NCI-H2171 (cell line): ENCODE data around the gene NSD1.
"Not testable (repeated sequence)": the region's sequence is repeated elsewhere in the genome, so short reads cannot be mapped to it uniquely, and the experiment has no call there.

Source experiments
- DNase-seq: peaks from one replicate; lab custom pipeline; 2025; lab: John Stamatoyannopoulos, UW

NSD1 gene

DNA sequence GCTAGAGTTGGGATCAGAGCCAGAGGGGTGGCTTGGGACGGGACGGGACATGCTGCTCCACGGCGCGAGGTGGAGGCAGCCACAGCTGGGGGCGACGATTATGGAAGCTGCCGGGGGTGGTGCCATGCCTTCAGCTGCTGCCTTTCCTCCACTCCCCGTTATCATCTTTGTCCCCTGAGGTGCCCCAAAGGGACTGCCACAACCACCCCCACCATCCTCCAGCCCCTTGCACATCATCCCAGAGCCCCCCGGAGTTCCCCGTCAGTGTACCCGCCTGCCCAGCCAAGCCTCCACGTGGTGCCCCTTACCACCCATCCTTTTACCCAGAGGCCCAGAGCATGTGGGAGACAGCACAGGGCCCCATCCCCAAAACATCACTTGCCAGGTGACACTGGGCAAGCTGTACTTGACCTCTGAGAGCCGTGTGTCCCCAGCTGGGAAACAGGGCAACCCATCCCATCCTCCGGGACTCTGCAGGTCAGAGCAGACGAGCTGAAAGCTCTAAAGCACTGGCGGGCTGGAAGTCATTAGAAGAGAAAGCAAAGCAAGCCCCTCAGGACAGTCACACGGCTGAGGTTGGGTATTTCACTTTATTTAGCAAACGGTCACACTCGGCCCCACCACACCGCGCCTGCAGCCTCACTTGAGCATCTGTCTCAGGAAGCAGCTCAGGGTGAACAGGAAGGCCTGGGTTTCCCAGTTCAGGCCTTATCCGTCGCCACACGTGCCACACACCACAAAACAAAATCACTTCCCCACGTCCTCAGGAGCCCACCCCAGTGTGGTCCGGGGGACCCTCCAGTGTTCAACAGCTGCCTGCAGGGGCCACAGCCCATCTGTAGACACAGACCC is 197.6 kb downstream of the NSD1 start:
- DNase-seq, result no peak

DNA sequence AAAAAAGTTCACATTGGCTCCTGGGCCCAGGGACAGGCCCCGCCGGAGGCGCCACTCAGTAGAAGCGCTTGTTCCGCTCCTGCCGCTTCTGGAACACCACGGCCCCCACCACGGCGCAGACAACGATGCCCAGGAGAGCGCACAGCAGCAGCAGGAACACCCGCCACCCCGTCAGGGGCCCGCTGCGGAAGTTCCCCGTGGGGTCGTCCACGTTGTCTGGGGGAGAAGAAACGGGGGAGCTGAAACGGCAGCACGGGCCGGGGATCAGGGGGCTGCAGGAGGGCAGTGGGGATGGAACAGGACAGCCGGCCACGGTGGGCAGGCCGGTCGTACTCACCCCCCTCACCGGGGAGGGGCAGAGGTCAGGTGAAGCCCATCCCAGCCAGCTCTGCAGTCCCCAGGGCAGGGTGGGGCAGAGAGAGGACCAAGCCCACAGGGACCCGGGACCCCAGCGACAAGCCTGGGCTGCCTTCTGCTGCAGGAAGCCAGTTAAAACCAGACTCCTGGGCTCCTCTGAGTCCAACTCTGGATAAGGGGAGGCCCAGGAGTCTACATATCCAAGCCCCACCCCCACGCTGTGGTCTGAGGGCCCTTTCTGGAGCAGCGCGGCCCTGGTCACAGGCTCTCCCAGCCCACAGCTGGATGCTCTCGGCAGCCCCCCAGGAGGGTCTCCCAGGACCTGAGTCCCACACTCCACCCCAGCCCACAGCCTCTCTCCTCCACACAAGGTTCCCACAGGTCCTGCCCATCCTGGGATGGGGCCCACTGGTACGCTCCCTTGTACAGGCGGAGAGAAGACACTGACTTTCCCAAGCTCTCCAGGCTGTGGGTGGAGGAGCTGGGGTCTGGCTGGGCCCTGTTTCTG is 198.7 kb downstream of the NSD1 start:
- no peak for DNase-seq

DNA sequence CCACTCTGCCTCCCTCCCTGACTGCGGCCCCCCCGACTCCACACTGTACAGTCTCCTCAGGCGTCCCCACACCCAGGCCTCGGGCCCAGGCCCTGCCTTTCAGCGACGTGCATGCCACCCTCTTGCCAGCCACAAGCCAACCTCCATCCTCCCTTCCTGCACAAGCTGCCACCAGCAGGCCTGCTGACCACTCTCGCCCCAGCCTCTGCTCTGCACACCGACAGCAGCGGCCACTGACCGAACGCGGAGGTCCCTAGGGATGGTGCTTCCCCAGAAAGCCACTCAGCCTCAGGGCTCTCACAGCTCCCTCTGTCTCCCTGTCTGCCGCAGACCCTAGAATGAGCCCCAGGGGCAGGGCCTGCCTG is 199.3 kb downstream of the NSD1 start:
- no peak for DNase-seq

DNA sequence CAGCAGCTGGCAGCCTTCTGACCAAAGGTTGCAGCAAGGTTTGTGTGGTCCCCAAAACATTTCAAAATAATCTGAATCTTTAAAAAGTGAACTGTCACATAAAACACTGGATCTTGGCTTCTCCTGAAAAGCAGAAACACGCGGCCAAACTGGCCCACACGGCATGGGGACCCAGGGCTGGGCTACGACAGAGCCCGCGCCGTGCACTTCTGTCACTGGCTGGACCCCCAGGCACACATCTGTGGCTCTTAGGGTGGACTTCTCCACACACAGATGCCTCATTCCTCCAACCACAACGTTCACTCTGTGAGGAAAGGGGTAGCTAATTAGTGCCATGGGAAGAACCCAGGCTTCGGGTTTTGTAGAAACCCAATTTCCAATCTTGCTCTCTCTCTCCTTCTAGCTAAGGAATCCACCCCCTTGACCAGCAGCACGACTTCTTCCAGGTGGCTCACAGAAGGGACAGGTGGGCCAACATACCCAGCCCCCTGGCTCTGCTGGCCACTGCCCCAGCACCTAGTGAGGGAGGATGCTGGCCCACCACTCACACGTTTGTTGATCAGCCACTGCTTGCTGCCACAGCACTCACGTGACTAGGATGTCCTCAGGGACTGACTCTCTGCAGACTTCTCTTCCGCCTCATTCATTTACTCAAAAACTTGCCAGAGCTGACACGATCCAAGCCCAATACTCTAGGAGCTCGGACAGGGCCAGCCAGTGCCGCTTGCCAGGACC is 200.0 kb downstream of the NSD1 start:
- DNase-seq, result no peak

DNA sequence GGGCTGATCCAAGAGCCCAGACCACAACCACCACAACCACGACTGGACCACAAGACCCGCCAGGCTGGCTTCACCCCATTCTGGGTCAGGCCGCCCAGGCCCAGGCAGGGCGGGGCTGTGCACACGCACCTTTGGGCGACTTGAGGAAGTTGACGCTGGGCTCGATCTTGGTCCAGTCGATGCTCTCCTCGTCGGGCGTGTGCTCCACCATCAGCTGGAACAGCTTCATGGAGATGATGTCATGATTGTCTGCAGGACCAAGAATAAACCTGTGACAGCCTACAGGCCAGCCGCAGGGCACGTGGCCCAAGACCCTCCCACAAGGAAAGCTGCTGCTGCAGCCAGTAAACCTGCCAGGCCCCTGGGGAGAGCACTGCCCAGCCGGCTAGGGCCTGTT is 200.6 kb downstream of the NSD1 start:
- DNase-seq, result no peak

DNA sequence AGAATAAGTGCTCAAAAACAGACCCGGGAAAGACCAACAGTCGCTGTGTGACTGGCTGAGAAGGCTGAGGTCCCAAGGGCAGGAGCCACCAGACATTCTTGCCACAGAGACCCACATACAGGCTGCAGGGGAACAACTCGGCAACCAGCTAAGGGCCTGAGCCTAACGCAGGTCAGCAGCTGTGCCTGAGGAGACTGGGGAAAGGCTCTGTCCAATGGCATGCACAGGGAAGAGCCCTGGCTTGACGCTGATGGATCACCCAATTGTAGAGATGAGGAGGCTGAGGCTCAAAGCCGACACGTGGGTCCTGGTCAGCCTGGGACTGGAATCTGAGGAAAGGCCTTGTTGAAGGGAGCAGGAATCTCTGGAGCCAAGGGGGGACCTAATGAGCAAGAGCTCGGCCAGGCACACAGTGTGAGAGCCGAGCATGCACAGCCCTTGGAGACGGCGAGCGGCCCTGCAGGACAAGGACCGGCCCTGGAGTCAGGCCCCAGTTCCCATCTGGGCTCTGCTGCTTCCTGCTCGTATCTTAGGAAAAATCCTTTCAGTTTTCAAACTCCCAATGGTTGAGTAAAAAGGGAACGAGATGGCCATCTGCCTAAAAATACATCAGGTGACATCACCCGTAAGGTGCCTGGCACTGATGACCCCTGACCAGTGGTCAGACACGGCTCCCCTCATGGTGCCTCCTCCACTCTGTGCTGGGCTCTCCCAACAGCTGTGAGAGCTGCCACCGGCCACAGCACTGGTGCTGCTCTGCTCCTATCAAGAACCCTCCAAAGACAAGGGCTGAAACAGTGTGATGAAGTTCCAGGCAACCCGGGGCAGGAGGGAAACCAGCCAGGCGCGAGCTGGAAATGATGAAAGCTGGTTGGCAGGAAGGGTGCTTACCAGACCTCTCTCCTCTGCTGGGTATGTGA is 201.5 kb downstream of the NSD1 start:
- DNase-seq, result no peak

DNA sequence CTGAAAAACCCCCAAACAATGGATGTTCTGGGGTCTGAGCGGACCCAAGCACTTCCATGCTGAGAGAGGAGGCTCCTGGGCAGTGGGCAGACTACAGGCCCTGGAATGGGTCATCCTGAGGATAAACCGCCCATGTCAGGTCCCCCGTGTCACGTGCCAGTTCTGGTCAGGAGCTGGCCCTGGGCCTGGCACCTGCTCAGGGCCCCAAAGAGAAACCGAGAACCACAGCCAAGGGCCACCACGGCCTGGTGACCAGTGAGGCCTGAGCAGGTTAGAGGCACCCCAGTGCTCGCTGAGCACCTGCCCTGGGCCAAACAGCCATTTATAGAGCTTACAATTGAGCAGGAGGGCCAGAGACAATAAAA is 202.1 kb downstream of the NSD1 start:
- DNase-seq, result no peak

DNA sequence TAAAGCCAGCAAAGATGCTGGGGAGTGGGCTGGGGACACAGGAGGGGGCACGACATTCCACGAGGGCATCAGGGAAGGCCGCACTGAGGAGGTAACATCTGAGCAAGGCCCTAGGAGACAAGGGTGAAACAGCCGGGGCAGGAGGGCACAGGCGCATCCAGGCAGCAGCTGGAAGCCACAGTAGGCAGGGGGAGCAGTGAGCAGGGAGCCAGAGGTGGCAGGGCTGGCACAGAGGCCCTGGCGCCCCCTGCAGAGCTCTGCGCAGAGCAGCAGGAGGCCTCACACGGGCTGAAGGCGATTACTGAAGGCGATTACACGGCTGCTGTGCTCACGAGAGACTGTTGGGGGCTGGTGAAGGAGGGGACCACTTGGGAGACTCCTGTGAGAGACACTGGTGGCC is 202.5 kb downstream of the NSD1 start:
- no peak for DNase-seq

DNA sequence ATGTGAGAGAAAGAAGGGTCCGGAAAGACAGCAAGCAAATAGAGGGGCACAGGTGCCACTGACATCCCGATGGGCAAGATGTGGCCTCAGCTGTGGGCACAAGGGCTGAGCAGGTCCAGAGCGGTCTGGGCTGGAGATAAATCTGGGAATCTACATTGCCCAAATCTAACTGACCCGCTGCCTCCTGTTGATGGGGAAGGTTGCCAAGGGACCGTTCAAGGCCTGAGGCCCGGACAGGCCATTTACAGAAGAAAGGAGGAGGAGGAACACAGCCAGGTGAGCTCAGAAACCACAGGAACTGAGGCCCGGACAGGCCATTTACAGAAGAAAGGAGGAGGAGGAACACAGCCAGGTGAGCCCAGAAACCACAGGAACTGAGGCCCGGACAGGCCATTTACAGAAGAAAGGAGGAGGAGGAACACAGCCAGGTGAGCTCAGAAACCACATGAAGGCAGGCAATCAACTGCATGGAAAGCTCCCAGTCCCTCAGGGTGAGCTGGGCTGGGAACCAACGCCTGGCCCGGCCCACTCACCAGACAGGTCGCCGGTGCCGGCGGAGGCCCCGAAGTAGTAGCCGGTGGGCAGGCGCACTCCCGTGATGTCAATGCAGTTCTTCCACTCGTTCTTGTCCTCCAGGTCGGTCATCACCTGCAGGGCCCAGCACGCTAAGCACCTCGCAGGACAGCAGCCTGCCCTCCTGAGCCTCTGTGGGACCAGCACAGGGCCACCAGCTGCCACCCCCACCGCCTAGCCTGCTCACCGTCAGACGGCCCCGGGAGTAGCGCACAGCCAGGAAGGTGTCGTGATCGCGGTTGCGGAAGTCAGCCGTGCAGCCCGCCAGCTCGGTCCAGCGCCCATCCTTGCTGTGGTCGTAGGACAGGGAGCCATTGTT is 203.3 kb downstream of the NSD1 start:
- DNase-seq, result no peak

DNA sequence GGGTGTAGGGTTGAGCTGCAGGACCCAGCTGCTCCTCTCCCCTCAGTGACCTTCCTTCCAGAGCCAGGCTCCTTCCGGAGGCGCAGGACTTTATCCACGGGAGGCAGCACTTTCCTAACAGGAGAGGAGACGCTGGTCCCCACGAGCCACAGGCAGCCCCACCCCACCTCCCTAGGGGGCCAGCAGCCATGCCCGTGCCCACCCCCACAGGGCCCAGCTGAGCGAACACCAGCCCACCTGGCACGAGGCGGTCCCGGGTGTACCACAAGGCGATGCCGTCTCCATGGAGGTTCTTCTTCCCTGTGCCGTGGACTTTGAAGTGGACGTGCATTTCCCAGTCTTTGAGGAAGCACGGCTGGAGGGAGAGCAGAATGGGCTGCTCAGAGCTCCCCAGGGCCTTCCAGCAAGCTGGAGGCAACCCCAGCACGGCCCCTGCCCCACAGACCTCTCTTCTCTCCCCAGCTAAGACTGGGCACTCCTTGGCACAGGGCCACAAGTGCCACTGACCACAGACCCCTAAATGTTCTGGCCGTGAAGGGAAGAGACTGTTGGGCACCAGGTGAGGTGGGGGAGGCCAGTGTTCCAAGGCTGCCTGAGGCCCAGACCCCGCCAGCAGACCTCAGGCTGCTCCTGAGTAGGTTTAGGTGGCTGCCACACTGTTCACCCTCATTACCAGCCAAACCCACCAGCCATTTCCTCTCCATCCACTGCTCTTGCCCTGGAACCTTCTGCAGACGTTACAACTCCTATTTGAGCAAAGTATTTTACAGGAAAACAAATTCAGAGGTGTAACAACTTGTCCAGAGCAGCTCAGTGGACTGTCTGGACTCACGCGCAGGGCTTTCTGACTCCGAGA is 204.9 kb downstream of the NSD1 start:
- DNase-seq, result no peak

DNA sequence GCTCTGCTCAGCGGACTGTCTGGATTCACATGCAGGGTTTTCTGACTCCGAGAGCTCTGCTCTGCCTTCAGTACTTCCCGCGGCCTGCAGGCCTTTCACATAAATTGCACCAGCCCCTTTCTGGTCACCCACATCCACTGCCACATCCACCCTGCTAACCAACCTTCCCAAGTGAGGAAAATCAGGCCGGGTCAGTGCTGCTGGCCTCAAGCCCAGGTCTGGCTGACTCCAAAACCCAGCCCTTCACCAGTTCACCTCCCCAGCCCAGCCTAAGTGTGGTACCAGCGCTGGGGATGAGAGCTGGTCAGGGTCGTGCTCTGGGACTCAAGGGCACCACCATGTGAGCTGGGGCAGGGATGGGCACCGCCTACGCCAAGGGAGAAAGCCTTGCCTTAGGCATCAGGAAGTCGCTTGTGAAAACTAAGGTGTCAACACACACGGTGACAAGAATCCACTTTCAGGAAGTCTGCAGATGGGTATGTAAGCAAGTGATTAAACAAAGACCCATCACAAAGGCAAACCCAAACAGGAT is 205.6 kb downstream of the NSD1 start:
- DNase-seq, result no peak

DNA sequence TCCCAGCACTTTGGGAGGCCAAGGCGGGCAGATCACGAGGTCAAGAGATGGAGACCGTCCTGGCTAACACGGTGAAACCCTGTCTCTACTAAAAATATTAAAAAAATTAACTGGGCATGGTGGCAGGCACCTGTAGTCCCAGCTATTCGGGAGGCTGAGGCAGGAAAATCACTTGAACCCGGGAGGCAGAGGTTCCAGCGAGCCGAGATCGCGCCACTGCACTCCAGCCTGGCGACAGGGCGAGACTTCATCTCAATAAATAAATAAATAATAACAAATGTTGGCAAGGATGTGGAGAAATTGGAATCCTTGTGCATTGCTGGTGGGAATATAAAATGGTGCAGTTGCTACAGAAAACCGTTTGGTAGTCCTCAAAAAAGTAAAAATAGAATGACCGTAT is 209.4 kb downstream of the NSD1 start:
- DNase-seq, result not testable (repeated sequence)

DNA sequence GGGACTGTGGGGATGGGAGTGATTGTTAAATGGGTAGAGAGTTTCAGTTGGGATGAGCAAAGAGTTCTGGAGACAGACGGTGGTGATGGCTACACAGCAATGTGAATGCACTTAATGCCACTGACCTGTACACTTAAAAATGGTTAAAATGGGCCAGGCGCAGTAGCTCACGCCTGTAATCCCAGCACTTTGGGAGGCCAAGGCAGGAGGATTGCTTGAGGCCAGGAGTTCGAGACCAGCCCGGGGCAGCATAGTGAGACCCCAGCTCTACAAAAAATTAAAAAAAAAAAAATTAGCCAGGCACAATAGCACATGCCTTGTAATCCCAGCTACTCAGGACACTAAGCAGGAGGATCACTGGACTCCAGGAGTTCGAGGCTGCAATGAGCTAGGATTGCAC is 210.2 kb downstream of the NSD1 start:
- no peak for DNase-seq

DNA sequence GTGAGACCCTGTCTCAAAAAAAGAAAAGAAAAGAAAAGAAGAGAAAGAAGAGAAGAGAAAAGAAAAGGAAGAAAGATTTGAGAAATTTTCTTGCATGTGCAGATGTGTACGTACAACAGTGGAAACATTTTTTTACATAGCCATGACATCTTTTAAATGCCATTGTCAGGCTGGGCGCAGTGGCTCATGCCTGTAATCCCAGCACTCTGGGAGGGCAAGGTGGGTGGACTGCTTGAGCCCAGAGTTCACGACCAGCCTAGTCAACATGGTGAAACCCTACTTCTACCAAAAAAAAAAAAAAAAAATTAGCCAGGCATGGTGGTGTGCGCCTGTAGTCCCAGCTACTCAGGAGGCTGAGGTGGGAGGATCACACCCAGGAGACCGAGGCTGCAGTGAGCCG is 211.3 kb downstream of the NSD1 start:
- DNase-seq, result no peak

DNA sequence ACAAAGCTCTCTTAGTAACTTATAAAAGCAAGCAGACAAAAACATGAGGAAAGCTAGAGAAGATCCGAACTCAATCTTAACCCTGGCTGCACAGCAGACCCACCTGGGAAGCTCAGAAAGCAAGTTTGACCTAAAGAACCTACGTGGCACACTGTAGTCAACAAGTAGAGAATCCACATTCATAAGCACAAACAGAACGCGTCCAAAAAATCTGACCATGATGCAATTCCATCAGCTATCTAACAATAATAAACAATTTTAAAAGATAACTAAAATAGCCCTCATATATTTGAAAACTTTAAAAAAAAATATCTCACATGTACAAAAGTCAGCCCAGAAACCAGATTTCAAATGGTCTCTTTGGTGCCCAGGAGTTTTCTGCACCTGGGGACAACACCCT is 213.2 kb downstream of the NSD1 start:
- no peak for DNase-seq

DNA sequence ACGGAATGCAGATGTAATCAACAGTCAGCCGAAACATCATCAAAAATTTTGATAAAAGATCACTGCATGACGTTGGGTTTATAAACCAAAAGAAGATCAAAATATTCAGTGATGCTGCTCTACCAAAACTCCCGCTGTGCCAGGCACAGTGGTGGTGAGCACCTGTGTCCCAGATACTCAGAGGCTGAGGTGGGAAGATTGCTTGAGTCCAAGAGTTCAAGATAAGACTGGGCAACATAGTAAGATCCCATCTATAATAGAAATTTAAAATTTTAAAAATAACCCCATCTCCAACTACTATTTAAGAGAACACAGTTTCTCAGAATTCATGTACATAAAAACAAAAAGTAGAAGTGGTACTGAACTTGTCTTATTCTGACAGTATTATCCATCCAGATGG is 214.1 kb downstream of the NSD1 start:
- DNase-seq, result no peak

DNA sequence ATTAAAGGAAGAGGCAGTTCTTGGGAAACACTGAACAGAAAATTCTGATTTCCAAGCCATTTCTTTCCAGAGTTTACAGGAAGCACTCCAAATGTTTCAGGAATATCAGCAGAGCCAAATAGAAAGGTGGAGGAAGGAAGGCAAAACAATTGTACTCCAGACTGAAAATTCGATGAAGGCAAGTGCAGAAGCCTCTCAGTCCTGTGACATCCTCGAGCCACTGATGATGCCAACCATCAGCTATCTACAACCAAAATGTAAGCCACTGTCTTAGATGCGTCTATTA is 215.7 kb downstream of the NSD1 start:
- no peak for DNase-seq

DNA sequence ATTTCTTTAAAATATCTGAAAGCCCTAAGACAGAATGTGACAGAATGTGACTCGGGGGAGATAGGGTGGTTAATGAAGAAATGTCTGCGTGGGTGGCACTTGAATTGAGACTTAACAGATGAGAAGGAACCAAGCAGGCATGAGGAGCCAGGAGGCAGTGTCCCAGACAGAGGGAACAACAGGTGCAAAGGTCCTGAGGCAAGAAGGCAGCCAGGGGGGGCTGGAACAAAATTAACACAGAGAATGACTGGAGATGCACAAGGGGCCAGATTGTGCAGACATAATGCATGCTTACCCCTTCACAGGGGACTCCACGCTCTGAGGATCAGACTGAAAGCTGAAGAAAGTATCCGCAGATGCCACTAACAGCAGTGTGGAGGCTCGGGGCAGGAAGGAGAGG is 216.2 kb downstream of the NSD1 start:
- no peak for DNase-seq
